ENCODE results near the gene LYPD6. TPM values are rescaled to one million over a fixed set of nuclear protein-coding genes. Genes with fewer than 3 reads are reported as not detected.

The LYPD6 gene
- under 0.01 and 0.59 TPM in 2 replicates for total RNA-seq

- Histone ChIP-seq H3K9me3 (ENCODE audit: low read depth, low read length) (no peaks in the 10 kb centered on the region), H2AFZ (ENCODE audit: low read length) (peak within 1 kb of the TSS; percentile 77), H3K4me3 (ENCODE audit: insufficient read depth, low read length) (peak within 1 kb of the TSS; percentile 69), H3K27me3 (ENCODE audit: insufficient read depth, low read length) (peaks cover 26% of the 10 kb centered on the region), H3K27ac (ENCODE audit: low read depth, low read length) (no peak within 1 kb of the TSS), H3K4me1 (ENCODE audit: insufficient read depth, low read length) (peaks cover 6% of the 10 kb centered on the region), H3K79me2 (ENCODE audit: insufficient read depth, low read length) (no peaks in the 10 kb centered on the region), H4K20me1 (ENCODE audit: insufficient read depth, low read length) (no peaks in the 10 kb centered on the region), H3K4me2 (ENCODE audit: insufficient read depth, low read length) (peak within 1 kb of the TSS; percentile 81), H3K36me3 (ENCODE audit: insufficient read depth, low read length) (no peaks in the 10 kb centered on the region)
- peak; percentile 98 for DNase-seq (ENCODE audit: insufficient read length, low spot score, missing footprints)
- TF ChIP-seq CTCF (IDR thresholded peaks at IDR 0.05; ENCODE audit: extremely low read depth, low read depth, low read length), result no peak
Measured at GRCh38 chr2:149330127-149331022, at the start of gene LYPD6. Gene LYPD6 (plus strand): TSS chr2:149330587. CDS start chr2:149437709, 107,122 bp downstream.

- H3K27me3 ChIP-seq (ENCODE audit: insufficient read depth, low read length), result no peaks in the 10 kb centered on the region
- H4K20me1 ChIP-seq (ENCODE audit: insufficient read depth, low read length), result no peaks in the 10 kb centered on the region
- H3K79me2 ChIP-seq (ENCODE audit: insufficient read depth, low read length), result no peaks in the 10 kb centered on the region
- no peak overlapping the region for H2AFZ ChIP-seq (ENCODE audit: low read length)
- no peaks in the 10 kb centered on the region for H3K9me3 ChIP-seq (ENCODE audit: low read depth, low read length)
- H3K27ac ChIP-seq (ENCODE audit: low read depth, low read length), result no peak overlapping the region
- no peak overlapping the region for H3K4me2 ChIP-seq (ENCODE audit: insufficient read depth, low read length)
- DNase-seq (ENCODE audit: insufficient read length, low spot score, missing footprints), result no peak
- no peak overlapping the region for H3K4me3 ChIP-seq (ENCODE audit: insufficient read depth, low read length)
- H3K4me1 ChIP-seq (ENCODE audit: insufficient read depth, low read length), result no peaks in the 10 kb centered on the region
- no peak for TF ChIP-seq CTCF (IDR thresholded peaks at IDR 0.05; ENCODE audit: extremely low read depth, low read depth, low read length)
- H3K36me3 ChIP-seq (ENCODE audit: insufficient read depth, low read length), result no peaks in the 10 kb centered on the region
Measured at GRCh38 chr2:149281441-149281840, 48.9 kb upstream of the LYPD6 start.

- Histone ChIP-seq H3K4me1 (ENCODE audit: insufficient read depth, low read length) (no peaks in the 10 kb centered on the region), H3K27ac (ENCODE audit: low read depth, low read length) (no peak overlapping the region), H3K9me3 (ENCODE audit: low read depth, low read length) (no peaks in the 10 kb centered on the region), H3K4me2 (ENCODE audit: insufficient read depth, low read length) (no peak overlapping the region), H3K36me3 (ENCODE audit: insufficient read depth, low read length) (no peaks in the 10 kb centered on the region), H3K27me3 (ENCODE audit: insufficient read depth, low read length) (no peaks in the 10 kb centered on the region), H3K4me3 (ENCODE audit: insufficient read depth, low read length) (no peak overlapping the region), H4K20me1 (ENCODE audit: insufficient read depth, low read length) (no peaks in the 10 kb centered on the region), H2AFZ (ENCODE audit: low read length) (no peak overlapping the region), H3K79me2 (ENCODE audit: insufficient read depth, low read length) (no peaks in the 10 kb centered on the region)
- TF ChIP-seq CTCF (IDR thresholded peaks at IDR 0.05; ENCODE audit: extremely low read depth, low read depth, low read length), result no peak
- DNase-seq (ENCODE audit: insufficient read length, low spot score, missing footprints), result no peak
Measured at GRCh38 chr2:149290662-149291061, 39.7 kb upstream of the LYPD6 start.

- no peak for TF ChIP-seq CTCF (IDR thresholded peaks at IDR 0.05; ENCODE audit: extremely low read depth, low read depth, low read length)
- no peak for DNase-seq (ENCODE audit: insufficient read length, low spot score, missing footprints)
- Histone ChIP-seq H3K79me2 (ENCODE audit: insufficient read depth, low read length) (no peaks in the 10 kb centered on the region), H2AFZ (ENCODE audit: low read length) (no peak overlapping the region), H3K4me2 (ENCODE audit: insufficient read depth, low read length) (no peak overlapping the region), H3K27ac (ENCODE audit: low read depth, low read length) (no peak overlapping the region), H3K27me3 (ENCODE audit: insufficient read depth, low read length) (no peaks in the 10 kb centered on the region), H4K20me1 (ENCODE audit: insufficient read depth, low read length) (no peaks in the 10 kb centered on the region), H3K9me3 (ENCODE audit: low read depth, low read length) (no peaks in the 10 kb centered on the region), H3K36me3 (ENCODE audit: insufficient read depth, low read length) (no peaks in the 10 kb centered on the region), H3K4me3 (ENCODE audit: insufficient read depth, low read length) (no peak overlapping the region), H3K4me1 (ENCODE audit: insufficient read depth, low read length) (no peaks in the 10 kb centered on the region)
Measured at GRCh38 chr2:149291881-149292280, 38.5 kb upstream of the LYPD6 start.
